Measurements from ENCODE around the gene HOXA13. TPM values are rescaled to one million over a fixed set of nuclear protein-coding genes. Genes with fewer than 3 reads are reported as not detected.

Gene HOXA13
- total RNA-seq, 2 experiments from 2014 or later: not detected

- no peaks in the 10 kb centered on the region for H3K4me1 Mint-ChIP-seq
Observed at GRCh38 chr7:27221201-27221797, 21.4 kb upstream of the HOXA13 start.

DNA sequence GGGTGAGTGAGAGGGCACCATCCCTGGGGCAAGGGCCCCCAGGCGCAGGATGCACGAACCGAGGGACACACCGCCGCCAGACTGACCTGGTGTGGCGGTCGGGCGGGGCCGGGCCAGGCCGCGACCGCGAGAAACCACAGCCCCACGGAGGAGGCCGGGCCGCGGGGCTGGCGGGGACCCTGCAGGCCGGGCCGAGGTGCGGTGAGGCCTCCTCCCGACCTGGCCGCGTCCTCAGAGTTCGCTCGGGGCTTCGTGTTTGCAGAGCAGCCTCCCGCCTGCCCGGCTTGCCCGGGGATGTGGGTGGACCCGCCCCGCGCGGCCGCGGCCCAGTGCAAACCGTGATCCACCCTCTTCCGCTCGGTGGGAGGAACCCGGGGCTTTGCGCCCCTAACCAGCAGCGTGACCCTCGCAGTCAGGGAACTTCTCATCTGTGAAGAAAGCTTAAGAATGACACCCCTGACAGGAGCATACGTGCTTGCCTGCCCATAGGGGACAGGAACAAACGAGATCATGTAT lies 20.6 kb upstream of the HOXA13 start:
- no peak for DNase-seq
- H3K4me3 Mint-ChIP-seq: no peak overlapping the region
- no peaks in the 10 kb centered on the region for H3K36me3 Mint-ChIP-seq (ENCODE audit: low read depth)
- H3K4me1 Mint-ChIP-seq: no peaks in the 10 kb centered on the region
- peaks cover 76% of the 10 kb centered on the region for H3K27me3 Mint-ChIP-seq
- H3K27ac Mint-ChIP-seq: no peak overlapping the region
- no peaks in the 10 kb centered on the region for H3K9me3 Mint-ChIP-seq
- ChIA-PET POLR2A (no interaction called here), CTCF (no interaction called here)

More at GRCh38 chr7:27221201-27221797, 21.4 kb upstream of the HOXA13 start:
- no peak overlapping the region for H3K4me3 Mint-ChIP-seq
- peaks cover 73% of the 10 kb centered on the region for H3K27me3 Mint-ChIP-seq
- H3K36me3 Mint-ChIP-seq (ENCODE audit: low read depth): no peaks in the 10 kb centered on the region
- no peak for DNase-seq
- H3K9me3 Mint-ChIP-seq: no peaks in the 10 kb centered on the region
- H3K27ac Mint-ChIP-seq: no peak overlapping the region
- POLR2A ChIA-PET: no interaction called here
- CTCF ChIA-PET: no interaction called here

GRCh38 chr7:27219821-27220220 lies 19.9 kb upstream of the HOXA13 start:
- no peak for DNase-seq
- Mint-ChIP-seq H3K4me1 (no peaks in the 10 kb centered on the region), H3K36me3 (ENCODE audit: low read depth) (no peaks in the 10 kb centered on the region), H3K27ac (no peak overlapping the region), H3K9me3 (no peaks in the 10 kb centered on the region), H3K27me3 (peaks cover 76% of the 10 kb centered on the region), H3K4me3 (no peak overlapping the region)
- ChIA-PET CTCF (no interaction called here), POLR2A (no interaction called here)

GRCh38 chr7:27217951-27218350 lies 18.1 kb upstream of the HOXA13 start:
- H3K4me3 Mint-ChIP-seq: no peak overlapping the region
- H3K4me1 Mint-ChIP-seq: no peaks in the 10 kb centered on the region
- CTCF ChIA-PET: interaction anchor here (0.7 to 1.2 kb wide), 3 partner anchors 359 to 802 kb away, joined by 3 read pairs; no protein-coding TSS in a partner anchor
- H3K9me3 Mint-ChIP-seq: no peaks in the 10 kb centered on the region
- peaks cover 77% of the 10 kb centered on the region for H3K27me3 Mint-ChIP-seq
- H3K27ac Mint-ChIP-seq: no peak overlapping the region
- no peak for DNase-seq
- POLR2A ChIA-PET: no interaction called here
- no peaks in the 10 kb centered on the region for H3K36me3 Mint-ChIP-seq (ENCODE audit: low read depth)

DNA sequence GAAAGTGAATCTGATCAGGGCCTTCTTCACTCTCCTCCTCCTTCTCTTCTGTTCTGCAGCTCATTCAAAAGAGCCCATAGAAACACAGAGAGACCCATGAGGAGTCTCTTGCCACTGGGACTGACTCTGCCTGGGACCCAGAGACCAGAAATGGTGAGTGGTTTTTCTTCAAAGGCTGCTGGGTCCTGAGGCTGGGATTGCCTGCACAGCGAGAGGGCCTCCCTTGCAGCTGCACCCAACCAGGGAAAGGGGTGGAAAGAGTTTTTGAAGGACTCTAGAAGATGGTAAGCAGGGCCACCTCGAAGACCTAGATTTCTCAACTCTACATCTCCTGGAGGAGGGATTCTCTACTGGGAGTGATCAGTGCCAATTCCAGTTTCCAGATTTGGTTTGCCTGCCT lies 15.5 kb upstream of the HOXA13 start:
- no peaks in the 10 kb centered on the region for H3K9me3 Mint-ChIP-seq

DNA sequence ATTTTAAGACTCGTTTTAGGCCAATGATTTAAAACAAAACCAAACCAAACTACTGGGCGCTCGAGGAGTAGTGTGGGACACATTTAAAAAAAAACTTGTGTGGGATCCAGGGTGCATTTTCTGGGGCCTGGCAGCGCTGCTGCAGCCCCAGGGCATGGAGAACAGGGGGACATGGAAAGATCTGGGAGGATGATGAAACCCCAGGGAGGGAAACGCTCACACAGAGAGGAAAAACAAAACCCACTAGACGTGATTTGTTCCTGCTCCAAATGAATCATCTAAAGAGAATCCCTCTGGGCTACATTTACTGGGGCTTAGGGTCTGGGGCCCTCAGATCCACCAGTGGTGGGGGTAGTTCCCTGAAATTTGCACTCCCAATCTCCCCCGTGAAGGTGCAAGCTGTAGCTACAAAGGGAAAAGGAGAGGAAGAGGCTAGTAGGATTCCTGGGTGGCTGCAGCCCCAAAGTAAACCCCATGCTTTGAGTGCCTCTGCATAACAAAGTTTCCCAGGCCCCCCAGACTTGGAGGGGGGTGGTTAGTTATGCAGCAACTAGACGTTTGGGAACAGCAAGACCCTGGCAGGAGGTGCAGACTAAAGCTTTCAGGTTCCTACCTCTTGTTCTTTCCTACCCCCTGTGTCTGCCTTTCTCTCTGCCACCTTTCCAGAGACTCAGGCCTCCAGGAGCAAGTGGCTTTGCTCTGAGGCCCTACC lies 14.5 kb upstream of the HOXA13 start:
- no peaks in the 10 kb centered on the region for H3K4me1 Mint-ChIP-seq
- H3K27ac Mint-ChIP-seq: no peak overlapping the region
- H3K27me3 Mint-ChIP-seq: peaks cover 79% of the 10 kb centered on the region
- no peaks in the 10 kb centered on the region for H3K9me3 Mint-ChIP-seq
- ChIA-PET POLR2A (no interaction called here), CTCF (no interaction called here)
- no peak overlapping the region for H3K4me3 Mint-ChIP-seq
- DNase-seq: no peak
- no peaks in the 10 kb centered on the region for H3K36me3 Mint-ChIP-seq (ENCODE audit: low read depth)

More for the DNA sequence above, 15.5 kb upstream of the HOXA13 start:
- no peaks in the 10 kb centered on the region for H3K4me1 Mint-ChIP-seq
- H3K36me3 Mint-ChIP-seq (ENCODE audit: low read depth): no peaks in the 10 kb centered on the region
- ChIA-PET CTCF (no interaction called here), POLR2A (no interaction called here)
- H3K27ac Mint-ChIP-seq: no peak overlapping the region
- no peak for DNase-seq
- peaks cover 78% of the 10 kb centered on the region for H3K27me3 Mint-ChIP-seq
- no peak overlapping the region for H3K4me3 Mint-ChIP-seq

DNA sequence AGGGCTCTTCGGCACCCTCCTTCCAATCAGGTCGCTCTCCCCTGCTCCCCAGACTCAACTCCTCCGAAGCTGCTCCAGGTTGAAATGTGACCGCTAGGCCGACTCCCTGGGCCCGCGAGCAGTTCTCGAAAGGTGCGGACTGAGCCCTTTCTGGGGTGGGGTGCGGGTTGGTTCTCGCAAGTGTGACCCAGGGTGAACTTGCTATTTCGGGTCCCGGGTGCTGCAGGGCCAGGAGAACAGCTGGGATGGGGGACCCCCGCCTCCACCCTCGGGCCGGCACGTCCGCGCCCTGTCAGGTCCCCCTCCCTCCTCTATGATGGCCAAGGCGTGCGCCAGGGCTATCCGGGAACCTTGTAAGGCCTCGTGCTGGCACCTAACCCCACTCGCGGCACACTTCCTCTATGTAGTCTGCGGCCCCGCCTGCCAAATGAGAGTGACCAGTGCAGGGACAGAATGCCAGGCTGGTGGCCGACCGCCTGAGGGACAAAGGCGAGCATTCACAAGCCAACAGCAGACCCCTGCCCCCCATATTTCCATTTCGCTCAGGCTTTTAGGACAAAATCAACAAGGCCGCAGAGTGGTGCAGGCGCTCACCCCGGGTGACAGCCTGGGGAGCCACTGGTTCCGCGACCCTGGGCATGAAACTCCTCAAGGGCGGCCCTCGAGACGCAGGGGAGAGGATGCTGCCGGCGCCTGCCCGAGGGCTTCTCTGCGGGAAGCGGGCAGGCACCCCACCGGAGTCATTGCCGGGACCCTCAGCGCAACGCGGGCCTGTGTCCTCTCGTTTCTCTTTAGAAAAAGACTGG lies 13.7 kb upstream of the HOXA13 start:
- H3K4me1 Mint-ChIP-seq: no peaks in the 10 kb centered on the region
- no peaks in the 10 kb centered on the region for H3K9me3 Mint-ChIP-seq
- H3K27me3 Mint-ChIP-seq: peaks cover 81% of the 10 kb centered on the region
- H3K4me3 Mint-ChIP-seq: no peak overlapping the region
- DNase-seq: no peak
- H3K36me3 Mint-ChIP-seq (ENCODE audit: low read depth): no peaks in the 10 kb centered on the region
- CTCF ChIA-PET: no interaction called here
- POLR2A ChIA-PET: no interaction called here
- H3K27ac Mint-ChIP-seq: no peak overlapping the region

GRCh38 chr7:27212497-27213432 lies 12.9 kb upstream of the HOXA13 start:
- Mint-ChIP-seq H3K4me3 (no peak overlapping the region), H3K36me3 (ENCODE audit: low read depth) (no peaks in the 10 kb centered on the region), H3K27ac (no peak overlapping the region), H3K4me1 (no peaks in the 10 kb centered on the region), H3K9me3 (no peaks in the 10 kb centered on the region), H3K27me3 (peaks cover 85% of the 10 kb centered on the region)
- CTCF ChIA-PET: no interaction called here
- POLR2A ChIA-PET: no interaction called here
- no peak for DNase-seq

GRCh38 chr7:27211764-27212204 lies 11.9 kb upstream of the HOXA13 start:
- no peak for DNase-seq
- Mint-ChIP-seq H3K4me1 (no peaks in the 10 kb centered on the region), H3K4me3 (no peak overlapping the region), H3K27ac (no peak overlapping the region), H3K9me3 (no peaks in the 10 kb centered on the region), H3K36me3 (ENCODE audit: low read depth) (no peaks in the 10 kb centered on the region), H3K27me3 (peaks cover 88% of the 10 kb centered on the region)
- POLR2A ChIA-PET: no interaction called here
- CTCF ChIA-PET: interaction anchor here (0.7 to 2.4 kb wide), 4 partner anchors 9 to 709 kb away, joined by 3 to 8 read pairs (median 6); no protein-coding TSS in a partner anchor

- Mint-ChIP-seq H3K36me3 (ENCODE audit: low read depth) (no peaks in the 10 kb centered on the region), H3K4me3 (no peak overlapping the region), H3K27ac (no peak overlapping the region), H3K27me3 (peaks cover 90% of the 10 kb centered on the region), H3K4me1 (no peaks in the 10 kb centered on the region), H3K9me3 (no peaks in the 10 kb centered on the region)
- no peak for DNase-seq
- ChIA-PET CTCF (interaction anchor here (0.7 to 2.4 kb wide), 8 partner anchors 8 to 808 kb away, joined by 3 to 8 read pairs (median 4); no protein-coding TSS in a partner anchor), POLR2A (no interaction called here)
Observed at GRCh38 chr7:27211084-27211446, 11.2 kb upstream of the HOXA13 start.

- Mint-ChIP-seq H3K27me3 (peaks cover 90% of the 10 kb centered on the region), H3K9me3 (no peaks in the 10 kb centered on the region), H3K27ac (no peak overlapping the region), H3K4me1 (peaks cover 2% of the 10 kb centered on the region), H3K4me3 (no peak overlapping the region), H3K36me3 (ENCODE audit: low read depth) (no peaks in the 10 kb centered on the region)
- ChIA-PET POLR2A (no interaction called here), CTCF (interaction anchor here (0.8 to 2.4 kb wide), 8 partner anchors 11 to 809 kb away, joined by 3 to 8 read pairs (median 4); no protein-coding TSS in a partner anchor)
- DNase-seq: peak; percentile 37
Observed at GRCh38 chr7:27210441-27211083, 10.7 kb upstream of the HOXA13 start.

- POLR2A ChIA-PET: no interaction called here
- H3K4me1 Mint-ChIP-seq: peaks cover 4% of the 10 kb centered on the region
- H3K36me3 Mint-ChIP-seq (ENCODE audit: low read depth): no peaks in the 10 kb centered on the region
- DNase-seq: no peak
- H3K27me3 Mint-ChIP-seq: peaks cover 90% of the 10 kb centered on the region
- no peak overlapping the region for H3K27ac Mint-ChIP-seq
- no peaks in the 10 kb centered on the region for H3K9me3 Mint-ChIP-seq
- H3K4me3 Mint-ChIP-seq: no peak overlapping the region
- CTCF ChIA-PET: interaction anchor here (0.9 to 2.4 kb wide), 5 partner anchors 13 to 809 kb away, joined by 3 to 8 read pairs (median 4); no protein-coding TSS in a partner anchor
Observed at GRCh38 chr7:27209933-27210440, 10.1 kb upstream of the HOXA13 start.

All from activated CD4-positive, alpha-beta memory T cell treated with anti-CD3 and anti-CD28 coated beads, Interleukin-2, amount 10 ng/mL, durations not matched to agents 7 days and 5 days (primary cell).